Tibial nerve (tissue), 4 donors: ENCODE data around the gene CLASP2.

ENCODE experiments used
- CTCF ChIP-seq, 5 experiments: fragments of 200-600 bp in 3 of 5; fragments of 450-650 bp in 2 of 5; sonication (generic) in 3 of 5; IDR thresholded peaks; one replicate each; pipeline ENCODE4 v1.5.1; 2016 to 2019; ENCODE audit warnings: antibody characterized with exemption in 5 of 5, mild to moderate bottlenecking in 3 of 5, moderate library complexity in 2 of 5
- EP300 ChIP-seq, 2 donors: sonication (generic); formaldehyde crosslinking; IDR thresholded peaks; one replicate each; pipeline ENCODE4 v1.6.1; 2017; ENCODE audit warnings: antibody characterized with exemption in 2 of 2, mild to moderate bottlenecking in 1 of 2
- POLR2A ChIP-seq, 2 donors: fragments of 450-650 bp; IDR thresholded peaks; one replicate each; pipeline ENCODE4 v1.6.1; 2017; ENCODE audit warnings: antibody characterized with exemption in 2 of 2, mild to moderate bottlenecking in 2 of 2, moderate library complexity in 2 of 2

- no peak for TF ChIP-seq CTCF (IDR thresholded peaks at IDR 0.05)
- TF ChIP-seq EP300 (IDR thresholded peaks at IDR 0.05): no peak
- no peak for TF ChIP-seq POLR2A (IDR thresholded peaks at IDR 0.05)
Observed at GRCh38 chr3:33557829-33558228, 160.2 kb downstream of the CLASP2 start.
